GM12878 (cell line): ENCODE results near the gene NECAB2. TPM values are rescaled to one million over a fixed set of nuclear protein-coding genes. Genes with fewer than 3 reads are reported as not detected.

ENCODE experiments used
- ATAC-seq: fragments of 200-7000 bp; cut with Tn5 transposase; 3 replicates; pipeline ENCODE4 v1.9.1; 2020; ENCODE audit warnings: mild to moderate bottlenecking, moderate library complexity
- BruUV-seq: library from RNA; stranded (reverse); fragments of 400-500 nt; replicated peaks from 2 replicates; lab custom pipeline; 2021; lab: Mats Ljungman, UMichigan
- CTCF ChIA-PET: fragments of 300-600 bp; sonication (Branson Sonifier 250); formaldehyde crosslinking; extraction: SDS; loops from one replicate; lab custom pipeline; 2021; ENCODE audit warnings: inconsistent platforms; lab: Yijun Ruan, JAX
- POLR2A ChIA-PET: fragments of 350-600 bp; formaldehyde crosslinking; extraction: SDS; loops from one replicate; lab custom pipeline; 2021; ENCODE audit warnings: inconsistent platforms; lab: Charles Lee
- RAD21 ChIA-PET: fragments of 300-600 bp; sonication (Branson Sonifier 250); formaldehyde crosslinking; loops from one replicate; lab custom pipeline; 2023; ENCODE audit warnings: antibody characterized with exemption; ENCODE audit not compliant: unreplicated experiment; lab: Charles Lee
- SMC1A ChIA-PET: fragments of 300-600 bp; sonication (Branson Sonifier 250); formaldehyde crosslinking; loops from one replicate; lab custom pipeline; 2023; ENCODE audit not compliant: unreplicated experiment, uncharacterized antibody; lab: Charles Lee
- DNase-seq: peaks from one replicate; pipeline ENCODE4 v3.0.0-alpha.2; 2011; ENCODE audit warnings: low read depth, low spot score
- FAIRE-seq: peaks from 3 replicates; lab custom pipeline; 2011; peaks lifted over from hg19 to GRCh38; lab: Jason Lieb, UNC
- H2AFZ ChIP-seq: 2 replicates; pipeline ENCODE4 v1.6.0; 2011; ENCODE audit warnings: low read depth, low read length, control low read depth; ENCODE audit not compliant: control insufficient read depth
- H3K27ac ChIP-seq: 2 replicates; pipeline ENCODE4 v1.5.1; 2011; ENCODE audit warnings: control low read depth; ENCODE audit not compliant: control insufficient read depth, insufficient read depth
- H3K27me3 ChIP-seq, 2 experiments: replicated peaks in 1 of 2; 2 replicates each; pipeline versions ENCODE4 v1.6.0 to v1.6.1; 2011; ENCODE audit warnings: low read length in 1 of 2; ENCODE audit not compliant: control insufficient read depth in 2 of 2, insufficient read depth in 2 of 2
- H3K36me3 ChIP-seq, 2 experiments: 2 replicates each; pipeline ENCODE4 v1.5.1; 2011; ENCODE audit warnings: low read length in 1 of 2; ENCODE audit not compliant: control insufficient read depth in 2 of 2, insufficient read depth in 2 of 2
- H3K4me1 ChIP-seq: 2 replicates; pipeline ENCODE4 v1.6.1; 2011; ENCODE audit warnings: mild to moderate bottlenecking, low read length, moderate library complexity, mixed read lengths; ENCODE audit not compliant: control insufficient read depth, insufficient read depth
- H3K4me2 ChIP-seq: 2 replicates; pipeline ENCODE4 v1.6.0; 2011; ENCODE audit warnings: control low read depth; ENCODE audit not compliant: control insufficient read depth, insufficient read depth
- H3K4me3 ChIP-seq: fragments of 200-600 bp; sonication (generic); 2 replicates; pipeline ENCODE4 v1.5.1; 2016
- H3K79me2 ChIP-seq: 2 replicates; pipeline ENCODE4 v1.6.0; 2011; ENCODE audit warnings: low read length; ENCODE audit not compliant: control insufficient read depth, insufficient read depth
- H3K9ac ChIP-seq: 2 replicates; pipeline ENCODE4 v1.8.0; 2011; ENCODE audit warnings: low read length, control low read depth, mixed read lengths; ENCODE audit not compliant: control insufficient read depth, insufficient read depth
- H3K9me3 ChIP-seq: replicated peaks from 3 replicates; pipeline ENCODE4 v1.5.1; 2011; ENCODE audit warnings: mild to moderate bottlenecking, low read length; ENCODE audit not compliant: control insufficient read depth, insufficient read depth
- H4K20me1 ChIP-seq: 2 replicates; pipeline ENCODE4 v1.6.0; 2011; ENCODE audit not compliant: control insufficient read depth, insufficient read depth
- ASH2L ChIP-seq: fragments of 300-600, 200-600 bp; sonication (generic); IDR thresholded peaks from 2 replicates; pipeline ENCODE4 v1.6.1; 2017; ENCODE audit warnings: low read depth, mild to moderate bottlenecking, borderline replicate concordance
- ETV6 ChIP-seq, 2 experiments: fragments of 450-650 bp in 1 of 2; IDR thresholded peaks in 1 of 2; conservative IDR thresholded peaks in 1 of 2; 2 replicates each; pipeline ENCODE4 v1.6.1; 2014; ENCODE audit warnings: antibody characterized with exemption in 1 of 2, borderline replicate concordance in 1 of 2, low read depth in 1 of 2, mild to moderate bottlenecking in 1 of 2, moderate library complexity in 1 of 2
- GABPA ChIP-seq: IDR thresholded peaks from 2 replicates; pipeline ENCODE4 v1.6.1; 2014; ENCODE audit warnings: antibody characterized with exemption, low read depth, mild to moderate bottlenecking, inconsistent platforms
- MYB ChIP-seq: fragments of 150-350 bp; IDR thresholded peaks from 2 replicates; pipeline ENCODE4 v1.6.1; 2014; ENCODE audit warnings: mild to moderate bottlenecking, low read depth, low read length, borderline replicate concordance
- NFIC ChIP-seq: IDR thresholded peaks from 2 replicates; pipeline ENCODE4 v1.6.1; 2012; ENCODE audit warnings: low read depth, mild to moderate bottlenecking, inconsistent platforms, low read length, moderate library complexity
- NFYA ChIP-seq: IDR thresholded peaks from 2 replicates; pipeline ENCODE4 v1.6.1; 2011; ENCODE audit warnings: low read depth, mild to moderate bottlenecking, low read length, improper control_type of control experiment, borderline replicate concordance
- PAX5 ChIP-seq: IDR thresholded peaks from 2 replicates; pipeline ENCODE4 v1.6.1; 2011; ENCODE audit warnings: low read depth, low read length, borderline replicate concordance
- POLR2A ChIP-seq: IDR thresholded peaks from 2 replicates; pipeline ENCODE4 v1.6.1; 2011; ENCODE audit warnings: low read depth, mild to moderate bottlenecking, low read length
- RELA ChIP-seq: fragments of 450-650 bp; IDR thresholded peaks from 2 replicates; pipeline ENCODE4 v1.8.0; 2014; ENCODE audit warnings: borderline replicate concordance; ENCODE audit not compliant: partially characterized antibody
- RFX5 ChIP-seq: IDR thresholded peaks from 2 replicates; pipeline ENCODE4 v1.6.1; 2011; ENCODE audit warnings: low read depth, low read length, improper control_type of control experiment
- SIN3A ChIP-seq: IDR thresholded peaks from 2 replicates; pipeline ENCODE4 v1.6.1; 2012; ENCODE audit warnings: low read depth, low read length, improper control_type of control experiment
- SRF ChIP-seq, 2 experiments: IDR thresholded peaks; 2 replicates each; pipeline ENCODE4 v1.6.1; 2011; ENCODE audit warnings: low read depth in 2 of 2, low read length in 2 of 2, mild to moderate bottlenecking in 1 of 2, moderate library complexity in 1 of 2
- STAT3 ChIP-seq: IDR thresholded peaks from 2 replicates; pipeline ENCODE4 v1.6.1; 2011; ENCODE audit warnings: low read depth, low read length, improper control_type of control experiment
- YY1 ChIP-seq: IDR thresholded peaks from 2 replicates; pipeline ENCODE4 v1.6.1; 2011; ENCODE audit warnings: low read depth, mild to moderate bottlenecking, low read length
- ZNF217 ChIP-seq: fragments of 450-650 bp; IDR thresholded peaks from 2 replicates; pipeline ENCODE4 v1.6.1; 2017; ENCODE audit warnings: antibody characterized with exemption, mild to moderate bottlenecking
- WGBS: methylation state at CpG from one replicate; pipeline ENCODE4 v1.1.6; 2016; ENCODE audit warnings: low lambda C conversion rate; ENCODE audit not compliant: insufficient replicate concordance, insufficient coverage; ENCODE audit errors: missing lambda C conversion rate; 5-methylcytosine and 5-hydroxymethylcytosine counted together
- in situ Hi-C: fragments of 300-500 bp; cut with MboI; formaldehyde crosslinking; loops from 9 replicates; pipeline ENCODE4 v1.14.3; 2018; ENCODE audit warnings: mixed read lengths
- intact Hi-C: fragments of 100-400 bp; cut with micrococcal nuclease; formaldehyde crosslinking; loops from one replicate; pipeline ENCODE4 v1.14.2; 2022; ENCODE audit not compliant: unreplicated experiment
- polyA plus RNA-seq, 11 experiments: library from polyadenylated mRNA; depleted of rRNA in 4 of 11; unstranded in 6 of 11; stranded (reverse) in 5 of 11; fragments of >200 nt; fragmentation: Nextera tagmentation in 4 of 11; fragmentation: Illumina TruSeq in 1 of 11; extraction: Ambion mirVana in 4 of 11; extraction: Trizol in 1 of 11; gene quantifications; 1 replicate in 1 of 11; 2 replicates in 10 of 11; pipeline versions ENCODE4 v1.2.1 to v1.2.3, GENCODE V29; 2011 to 2016; ENCODE audit warnings: inconsistent platforms in 2 of 11, missing spikeins in 2 of 11, low read depth in 1 of 11
- total RNA-seq, 4 experiments: library from RNA; depleted of rRNA in 3 of 4; stranded (reverse); fragments of >200 nt in 3 of 4; fragmentation: Illumina TruSeq in 1 of 4; extraction: Trizol in 1 of 4; gene quantifications; 2 replicates each; pipeline versions ENCODE4 v1.2.1 to v1.2.3, GENCODE V29; 2013 to 2021
- TF ChIP-seq, protein P1 (sequence below): IDR thresholded peaks from 2 replicates; pipeline ENCODE4 v1.6.1; 2012; ENCODE audit warnings: mild to moderate bottlenecking, low read depth, low read length
- TF ChIP-seq, protein P2 (sequence below): IDR thresholded peaks from 2 replicates; pipeline ENCODE4 v1.6.1; 2011; ENCODE audit warnings: low read depth, mild to moderate bottlenecking, low read length, moderate library complexity, borderline replicate concordance; ENCODE audit errors: extremely low read depth
- TF ChIP-seq, protein P3 (sequence below): IDR thresholded peaks from 2 replicates; pipeline ENCODE4 v1.6.1; 2012; ENCODE audit warnings: low read depth, low read length, improper control_type of control experiment

NECAB2 gene
- total and polyA plus RNA-seq, 10 of the 15 experiments (the other 5 are each of a cell fraction or from before 2014, with no cell fraction given): not detected

DNA sequence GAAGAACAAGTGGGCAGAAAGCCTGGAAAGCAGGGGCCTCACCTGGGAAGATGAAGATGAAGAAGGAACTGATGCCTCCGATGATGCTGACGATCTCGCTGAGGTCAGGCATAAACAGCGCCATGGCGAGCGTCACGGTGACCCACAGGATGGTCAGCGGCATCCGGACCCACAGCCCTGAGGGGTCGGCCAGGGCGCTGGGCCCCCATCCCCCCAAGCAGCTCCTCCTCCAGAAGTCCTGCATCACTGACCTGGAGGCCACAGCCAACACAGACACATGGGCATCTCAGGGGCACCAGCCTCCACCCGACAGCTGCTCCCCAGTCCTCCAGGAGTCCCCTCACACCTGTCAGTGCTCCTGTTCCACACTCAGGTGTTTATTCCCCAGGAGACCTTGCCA, 48.4 kb downstream of the NECAB2 start:
- ATAC-seq: no peak

DNA sequence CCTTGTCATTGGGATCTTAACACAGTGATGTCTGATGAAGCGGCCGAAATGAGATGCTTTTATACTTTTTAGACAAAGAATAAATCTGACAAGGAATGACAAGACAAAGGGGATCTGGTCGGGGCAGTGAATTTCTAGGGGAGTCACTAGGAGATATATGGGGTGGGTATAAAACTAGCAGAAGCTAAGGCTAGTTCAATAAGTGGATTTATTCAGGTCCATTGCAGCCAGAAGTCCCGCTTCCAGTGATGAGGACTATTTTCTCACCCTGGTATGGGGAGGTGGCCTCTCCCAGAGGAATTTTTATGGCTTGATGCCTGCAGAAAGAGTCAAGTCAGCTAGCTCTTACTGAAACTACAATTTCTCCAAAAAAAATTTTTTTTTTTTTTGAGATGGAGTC, 50.7 kb downstream of the NECAB2 start:
- Histone ChIP-seq H3K9me3 (no peaks in the 10 kb centered on the region; the same call in 1 of the 3 replicates), H3K79me2 (no peaks in the 10 kb centered on the region), H3K27ac (no peak overlapping the region), H3K4me2 (no peak overlapping the region), H3K9ac (no peak overlapping the region), H3K4me3 (no peak overlapping the region), H3K27me3 (no peaks in the 10 kb centered on the region), H3K4me1 (no peaks in the 10 kb centered on the region), H3K36me3 (no peaks in the 10 kb centered on the region), H2AFZ (no peak overlapping the region), H4K20me1 (no peaks in the 10 kb centered on the region)
- FAIRE-seq (no peak), DNase-seq (no peak), ATAC-seq (no peak)
- intact Hi-C loops: no loop called here
- ChIA-PET RAD21 (no interaction called here), SMC1A (no interaction called here), CTCF (no interaction called here), POLR2A (no interaction called here)
- no TSS peak for BruUV-seq
- in situ Hi-C loops: no loop called here
- 28% methylated on average over 4 of the region's 4 CpGs for WGBS
- TF ChIP-seq SIN3A (no peak), PAX5 (no peak), SRF (IDR thresholded peaks at IDR 0.05; ENCODE audit: low read depth in 2 of 2, low read length in 2 of 2) (no peak), ZNF217 (no peak), MYB (no peak), ETV6 (conservative IDR thresholded peaks at IDR 0.05 in 1 of 2, IDR thresholded peaks at IDR 0.05 in 1 of 2; ENCODE audit: borderline replicate concordance in 1 of 2, low read depth in 1 of 2) (no peak)
- TF ChIP-seq, protein P1, sequence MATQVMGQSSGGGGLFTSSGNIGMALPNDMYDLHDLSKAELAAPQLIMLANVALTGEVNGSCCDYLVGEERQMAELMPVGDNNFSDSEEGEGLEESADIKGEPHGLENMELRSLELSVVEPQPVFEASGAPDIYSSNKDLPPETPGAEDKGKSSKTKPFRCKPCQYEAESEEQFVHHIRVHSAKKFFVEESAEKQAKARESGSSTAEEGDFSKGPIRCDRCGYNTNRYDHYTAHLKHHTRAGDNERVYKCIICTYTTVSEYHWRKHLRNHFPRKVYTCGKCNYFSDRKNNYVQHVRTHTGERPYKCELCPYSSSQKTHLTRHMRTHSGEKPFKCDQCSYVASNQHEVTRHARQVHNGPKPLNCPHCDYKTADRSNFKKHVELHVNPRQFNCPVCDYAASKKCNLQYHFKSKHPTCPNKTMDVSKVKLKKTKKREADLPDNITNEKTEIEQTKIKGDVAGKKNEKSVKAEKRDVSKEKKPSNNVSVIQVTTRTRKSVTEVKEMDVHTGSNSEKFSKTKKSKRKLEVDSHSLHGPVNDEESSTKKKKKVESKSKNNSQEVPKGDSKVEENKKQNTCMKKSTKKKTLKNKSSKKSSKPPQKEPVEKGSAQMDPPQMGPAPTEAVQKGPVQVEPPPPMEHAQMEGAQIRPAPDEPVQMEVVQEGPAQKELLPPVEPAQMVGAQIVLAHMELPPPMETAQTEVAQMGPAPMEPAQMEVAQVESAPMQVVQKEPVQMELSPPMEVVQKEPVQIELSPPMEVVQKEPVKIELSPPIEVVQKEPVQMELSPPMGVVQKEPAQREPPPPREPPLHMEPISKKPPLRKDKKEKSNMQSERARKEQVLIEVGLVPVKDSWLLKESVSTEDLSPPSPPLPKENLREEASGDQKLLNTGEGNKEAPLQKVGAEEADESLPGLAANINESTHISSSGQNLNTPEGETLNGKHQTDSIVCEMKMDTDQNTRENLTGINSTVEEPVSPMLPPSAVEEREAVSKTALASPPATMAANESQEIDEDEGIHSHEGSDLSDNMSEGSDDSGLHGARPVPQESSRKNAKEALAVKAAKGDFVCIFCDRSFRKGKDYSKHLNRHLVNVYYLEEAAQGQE: no peak

More for the DNA sequence above, 48.4 kb downstream of the NECAB2 start:
- no peak overlapping the region for H3K4me2 ChIP-seq
- in situ Hi-C loops (no loop called here), intact Hi-C loops (no loop called here)
- H2AFZ ChIP-seq: no peak overlapping the region
- H3K9ac ChIP-seq: no peak overlapping the region
- H3K4me3 ChIP-seq: no peak overlapping the region
- no peaks in the 10 kb centered on the region for H4K20me1 ChIP-seq
- no TSS peak for BruUV-seq
- CTCF ChIA-PET: no interaction called here
- SMC1A ChIA-PET: no interaction called here
- FAIRE-seq (no peak), DNase-seq (no peak)
- H3K79me2 ChIP-seq: no peaks in the 10 kb centered on the region
- TF ChIP-seq RFX5: no peak
- no peak for TF ChIP-seq NFYA
- TF ChIP-seq NFIC: no peak
- TF ChIP-seq ASH2L: no peak
- no peak for TF ChIP-seq POLR2A
- no peak for TF ChIP-seq STAT3
- no peak for TF ChIP-seq YY1
- no peak for TF ChIP-seq RELA
- TF ChIP-seq, protein P2, sequence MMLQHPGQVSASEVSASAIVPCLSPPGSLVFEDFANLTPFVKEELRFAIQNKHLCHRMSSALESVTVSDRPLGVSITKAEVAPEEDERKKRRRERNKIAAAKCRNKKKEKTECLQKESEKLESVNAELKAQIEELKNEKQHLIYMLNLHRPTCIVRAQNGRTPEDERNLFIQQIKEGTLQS: no peak
- TF ChIP-seq GABPA: no peak
- TF ChIP-seq, protein P3, sequence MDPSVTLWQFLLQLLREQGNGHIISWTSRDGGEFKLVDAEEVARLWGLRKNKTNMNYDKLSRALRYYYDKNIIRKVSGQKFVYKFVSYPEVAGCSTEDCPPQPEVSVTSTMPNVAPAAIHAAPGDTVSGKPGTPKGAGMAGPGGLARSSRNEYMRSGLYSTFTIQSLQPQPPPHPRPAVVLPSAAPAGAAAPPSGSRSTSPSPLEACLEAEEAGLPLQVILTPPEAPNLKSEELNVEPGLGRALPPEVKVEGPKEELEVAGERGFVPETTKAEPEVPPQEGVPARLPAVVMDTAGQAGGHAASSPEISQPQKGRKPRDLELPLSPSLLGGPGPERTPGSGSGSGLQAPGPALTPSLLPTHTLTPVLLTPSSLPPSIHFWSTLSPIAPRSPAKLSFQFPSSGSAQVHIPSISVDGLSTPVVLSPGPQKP: no peak
- POLR2A ChIA-PET: no interaction called here
- H3K9me3 ChIP-seq: no peaks in the 10 kb centered on the region; the same call in 2 of the 3 replicates
- H3K27me3 ChIP-seq: no peaks in the 10 kb centered on the region
- no peaks in the 10 kb centered on the region for H3K36me3 ChIP-seq
- WGBS: 92% methylated on average over 7 of the region's 12 CpGs
- no peak overlapping the region for H3K27ac ChIP-seq
- RAD21 ChIA-PET: no interaction called here
- no peaks in the 10 kb centered on the region for H3K4me1 ChIP-seq
